ENCODE data around the gene OPRM1. TPM values are rescaled to one million over a fixed set of nuclear protein-coding genes. Genes with fewer than 3 reads are reported as not detected.
"Not testable (repeated sequence)": the region's sequence is repeated elsewhere in the genome, so short reads cannot be mapped to it uniquely, and the experiment has no call there.

OPRM1 gene
- total RNA-seq, 1 donor from 2014 or later = not detected

GRCh38 chr6:154166140-154166539, 127.1 kb downstream of the OPRM1 start:
- H3K27ac Mint-ChIP-seq = no peak overlapping the region
- H3K9me3 Mint-ChIP-seq = no peaks in the 10 kb centered on the region

GRCh38 chr6:154167126-154167525, 128.1 kb downstream of the OPRM1 start:
- peaks cover 7% of the 10 kb centered on the region for H3K4me1 Mint-ChIP-seq (ENCODE audit: low read depth)
- peaks cover 6% of the 10 kb centered on the region for H3K36me3 Mint-ChIP-seq (ENCODE audit: low read depth)
- H3K9me3 Mint-ChIP-seq = no peaks in the 10 kb centered on the region
- no peak for DNase-seq (ENCODE audit: low spot score)
- H3K27me3 Mint-ChIP-seq (ENCODE audit: insufficient read depth) = no peaks in the 10 kb centered on the region
- no peak overlapping the region for H3K4me3 Mint-ChIP-seq
- H3K27ac Mint-ChIP-seq = no peak overlapping the region
- intact Hi-C loops (cut with micrococcal nuclease) = no loop called here

More at GRCh38 chr6:154166140-154166539, 127.1 kb downstream of the OPRM1 start:
- Mint-ChIP-seq H3K4me3 (no peak overlapping the region), H3K27me3 (ENCODE audit: insufficient read depth) (no peaks in the 10 kb centered on the region), H3K36me3 (ENCODE audit: low read depth) (peaks cover 6% of the 10 kb centered on the region), H3K4me1 (ENCODE audit: low read depth) (peaks cover 7% of the 10 kb centered on the region)
- intact Hi-C loops (cut with micrococcal nuclease) = no loop called here
- no peak for DNase-seq (ENCODE audit: low spot score)

GRCh38 chr6:154169193-154169847, 130.3 kb downstream of the OPRM1 start:
- Mint-ChIP-seq H3K27ac (no peak overlapping the region), H3K4me3 (no peak overlapping the region), H3K36me3 (ENCODE audit: low read depth) (peaks cover 13% of the 10 kb centered on the region), H3K27me3 (ENCODE audit: insufficient read depth) (no peaks in the 10 kb centered on the region), H3K9me3 (peaks cover 8% of the 10 kb centered on the region), H3K4me1 (ENCODE audit: low read depth) (peaks cover 7% of the 10 kb centered on the region)
- DNase-seq (ENCODE audit: low spot score) = no peak
- intact Hi-C loops (cut with micrococcal nuclease) = no loop called here

GRCh38 chr6:154170106-154170505, 131.1 kb downstream of the OPRM1 start:
- intact Hi-C loops (cut with micrococcal nuclease) = no loop called here
- Mint-ChIP-seq H3K27ac (no peak overlapping the region), H3K9me3 (peaks cover 10% of the 10 kb centered on the region), H3K4me3 (no peak overlapping the region), H3K36me3 (ENCODE audit: low read depth) (peaks cover 16% of the 10 kb centered on the region), H3K27me3 (ENCODE audit: insufficient read depth) (no peaks in the 10 kb centered on the region), H3K4me1 (ENCODE audit: low read depth) (peaks cover 7% of the 10 kb centered on the region)
- no peak for DNase-seq (ENCODE audit: low spot score)

- H3K36me3 Mint-ChIP-seq (ENCODE audit: low read depth) = peaks cover 17% of the 10 kb centered on the region
- intact Hi-C loops (cut with micrococcal nuclease); H3K4me3 Mint-ChIP-seq; DNase-seq (ENCODE audit: low spot score); H3K27ac Mint-ChIP-seq; H3K4me1 Mint-ChIP-seq (ENCODE audit: low read depth); H3K27me3 Mint-ChIP-seq (ENCODE audit: insufficient read depth): not testable (repeated sequence)
- peaks cover 15% of the 10 kb centered on the region for H3K9me3 Mint-ChIP-seq
These were observed 133.4 kb downstream of the OPRM1 start for GRCh38 chr6:154172393-154172792.

GRCh38 chr6:154179434-154179833, 140.4 kb downstream of the OPRM1 start:
- peaks cover 10% of the 10 kb centered on the region for H3K36me3 Mint-ChIP-seq (ENCODE audit: low read depth)
- intact Hi-C loops (cut with micrococcal nuclease) = no loop called here
- H3K27me3 Mint-ChIP-seq (ENCODE audit: insufficient read depth) = no peaks in the 10 kb centered on the region
- H3K9me3 Mint-ChIP-seq = peaks cover 20% of the 10 kb centered on the region
- DNase-seq (ENCODE audit: low spot score) = no peak
- no peaks in the 10 kb centered on the region for H3K4me1 Mint-ChIP-seq (ENCODE audit: low read depth)
- H3K4me3 Mint-ChIP-seq = no peak overlapping the region
- no peak overlapping the region for H3K27ac Mint-ChIP-seq

GRCh38 chr6:154187203-154187602, 148.2 kb downstream of the OPRM1 start:
- peaks cover 8% of the 10 kb centered on the region for H3K36me3 Mint-ChIP-seq (ENCODE audit: low read depth)
- H3K9me3 Mint-ChIP-seq = peaks cover 10% of the 10 kb centered on the region
- DNase-seq (ENCODE audit: low spot score) = no peak
- H3K4me3 Mint-ChIP-seq = no peak overlapping the region
- H3K27ac Mint-ChIP-seq = no peak overlapping the region
- no peaks in the 10 kb centered on the region for H3K4me1 Mint-ChIP-seq (ENCODE audit: low read depth)
- H3K27me3 Mint-ChIP-seq (ENCODE audit: insufficient read depth) = peaks cover 1% of the 10 kb centered on the region
- intact Hi-C loops (cut with micrococcal nuclease) = no loop called here

GRCh38 chr6:154187714-154188113, 148.7 kb downstream of the OPRM1 start:
- no peak overlapping the region for H3K27ac Mint-ChIP-seq
- no peak overlapping the region for H3K4me3 Mint-ChIP-seq
- H3K4me1 Mint-ChIP-seq (ENCODE audit: low read depth) = no peaks in the 10 kb centered on the region
- intact Hi-C loops (cut with micrococcal nuclease) = no loop called here
- H3K36me3 Mint-ChIP-seq (ENCODE audit: low read depth) = peaks cover 7% of the 10 kb centered on the region
- DNase-seq (ENCODE audit: low spot score) = no peak
- peaks cover 1% of the 10 kb centered on the region for H3K27me3 Mint-ChIP-seq (ENCODE audit: insufficient read depth)
- H3K9me3 Mint-ChIP-seq = peaks cover 5% of the 10 kb centered on the region

GRCh38 chr6:154196333-154196885, 157.4 kb downstream of the OPRM1 start:
- Mint-ChIP-seq H3K9me3 (no peaks in the 10 kb centered on the region), H3K27ac (no peak overlapping the region), H3K4me1 (ENCODE audit: low read depth) (peaks cover 16% of the 10 kb centered on the region), H3K27me3 (ENCODE audit: insufficient read depth) (no peaks in the 10 kb centered on the region), H3K36me3 (ENCODE audit: low read depth) (peaks cover 3% of the 10 kb centered on the region), H3K4me3 (no peak overlapping the region)
- no peak for DNase-seq (ENCODE audit: low spot score)
- intact Hi-C loops (cut with micrococcal nuclease) = loop anchor here (2.0 kb wide), 1 partner anchor 54 kb away; no protein-coding TSS in a partner anchor

GRCh38 chr6:154197196-154197860, 158.3 kb downstream of the OPRM1 start:
- no peak overlapping the region for H3K4me3 Mint-ChIP-seq
- H3K4me1 Mint-ChIP-seq (ENCODE audit: low read depth) = peaks cover 16% of the 10 kb centered on the region
- H3K9me3 Mint-ChIP-seq = no peaks in the 10 kb centered on the region
- H3K27ac Mint-ChIP-seq = no peak overlapping the region
- H3K27me3 Mint-ChIP-seq (ENCODE audit: insufficient read depth) = no peaks in the 10 kb centered on the region
- H3K36me3 Mint-ChIP-seq (ENCODE audit: low read depth) = peaks cover 5% of the 10 kb centered on the region
- DNase-seq (ENCODE audit: low spot score) = no peak
- intact Hi-C loops (cut with micrococcal nuclease) = loop anchor here (2.0 kb wide), 1 partner anchor 53 kb away; no protein-coding TSS in a partner anchor

GRCh38 chr6:154201688-154202087, 162.6 kb downstream of the OPRM1 start:
- DNase-seq (ENCODE audit: low spot score); intact Hi-C loops (cut with micrococcal nuclease); H3K4me3 Mint-ChIP-seq; H3K9me3 Mint-ChIP-seq; H3K27me3 Mint-ChIP-seq (ENCODE audit: insufficient read depth); H3K27ac Mint-ChIP-seq: not testable (repeated sequence)
- Mint-ChIP-seq H3K36me3 (ENCODE audit: low read depth) (peaks cover 17% of the 10 kb centered on the region), H3K4me1 (ENCODE audit: low read depth) (peaks cover 22% of the 10 kb centered on the region)

- Mint-ChIP-seq H3K27me3 (ENCODE audit: insufficient read depth) (no peaks in the 10 kb centered on the region), H3K9me3 (no peaks in the 10 kb centered on the region), H3K4me3 (no peak overlapping the region), H3K4me1 (ENCODE audit: low read depth) (peaks cover 16% of the 10 kb centered on the region), H3K36me3 (ENCODE audit: low read depth) (peaks cover 19% of the 10 kb centered on the region), H3K27ac (no peak overlapping the region)
- intact Hi-C loops (cut with micrococcal nuclease) = no loop called here
- no peak for DNase-seq (ENCODE audit: low spot score)
These were observed 163.3 kb downstream of the OPRM1 start for GRCh38 chr6:154202339-154202738.

GRCh38 chr6:154202958-154203357, 163.9 kb downstream of the OPRM1 start:
- Mint-ChIP-seq H3K9me3 (no peaks in the 10 kb centered on the region), H3K36me3 (ENCODE audit: low read depth) (peaks cover 23% of the 10 kb centered on the region), H3K4me1 (ENCODE audit: low read depth) (peaks cover 10% of the 10 kb centered on the region), H3K27me3 (ENCODE audit: insufficient read depth) (no peaks in the 10 kb centered on the region), H3K27ac (no peak overlapping the region), H3K4me3 (no peak overlapping the region)
- intact Hi-C loops (cut with micrococcal nuclease) = no loop called here
- no peak for DNase-seq (ENCODE audit: low spot score)

Measured in activated T-helper 1 cell treated with anti-CD3 and anti-CD28 coated beads, Interleukin-12 subunit alpha, Interleukin-12 subunit beta, Interleukin-2, Interleukin-4 antibody, amounts not matched to agents 30 ng/mL and 10 ng/mL and 1 ng/mL, durations not matched to agents 14 hours and 24 hours and 36 hours (primary cell).